ENCODE results near the gene CCND2.

The CCND2 gene

DNA sequence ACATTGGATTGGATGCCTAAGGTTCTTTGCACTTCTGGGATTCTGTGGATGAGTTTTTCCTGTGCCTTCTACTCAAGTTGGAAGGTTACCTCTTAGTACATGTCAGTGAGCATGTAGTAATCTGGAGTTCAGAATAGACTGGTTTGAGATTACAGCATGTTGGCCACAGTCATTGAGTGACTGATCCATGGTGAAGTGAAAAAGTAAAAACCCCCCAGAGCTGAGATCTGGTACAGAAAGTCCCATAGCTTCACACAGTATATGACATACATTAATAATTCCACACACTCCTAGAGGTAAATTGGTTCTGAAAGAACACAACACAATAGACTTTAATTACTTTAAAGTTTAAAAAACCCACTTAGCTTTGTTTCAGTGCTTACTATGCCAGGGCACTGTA is 11.9 kb upstream of the CCND2 start:
- Histone ChIP-seq H3K4me2 (ENCODE audit: low read length) (peak overlapping the region; percentile 69), H3K36me3 (replicated peaks; ENCODE audit: low read depth, low read length) (peaks cover 25% of the 10 kb centered on the region), H3K27me3 (ENCODE audit: low read depth, low read length) (peaks cover 3% of the 10 kb centered on the region; the same call in 1 of the 2 replicates), H3K9ac (ENCODE audit: low read length) (peak overlapping the region; percentile 44), H3K4me1 (ENCODE audit: low read length) (peaks cover 44% of the 10 kb centered on the region), H4K20me1 (ENCODE audit: insufficient read depth, low read length) (no peaks in the 10 kb centered on the region), H3K9me3 (ENCODE audit: insufficient read depth, low read length) (peaks cover 15% of the 10 kb centered on the region; the same call in 1 of the 2 replicates), H3K4me3 (ENCODE audit: low read length) (peak overlapping the region; percentile 38), H3K27ac (ENCODE audit: low read length) (peak overlapping the region; percentile 72), H2AFZ (ENCODE audit: low read depth, low read length) (0 out of 2 replicates have a peak overlapping the region, but pooled peaks have one; percentile 19), H3K79me2 (ENCODE audit: low read length) (no peaks in the 10 kb centered on the region)
- no peak for TF ChIP-seq EZH2phosphoT487 (IDR thresholded peaks at IDR 0.05; ENCODE audit: low read depth)
- TF ChIP-seq, protein P1, sequence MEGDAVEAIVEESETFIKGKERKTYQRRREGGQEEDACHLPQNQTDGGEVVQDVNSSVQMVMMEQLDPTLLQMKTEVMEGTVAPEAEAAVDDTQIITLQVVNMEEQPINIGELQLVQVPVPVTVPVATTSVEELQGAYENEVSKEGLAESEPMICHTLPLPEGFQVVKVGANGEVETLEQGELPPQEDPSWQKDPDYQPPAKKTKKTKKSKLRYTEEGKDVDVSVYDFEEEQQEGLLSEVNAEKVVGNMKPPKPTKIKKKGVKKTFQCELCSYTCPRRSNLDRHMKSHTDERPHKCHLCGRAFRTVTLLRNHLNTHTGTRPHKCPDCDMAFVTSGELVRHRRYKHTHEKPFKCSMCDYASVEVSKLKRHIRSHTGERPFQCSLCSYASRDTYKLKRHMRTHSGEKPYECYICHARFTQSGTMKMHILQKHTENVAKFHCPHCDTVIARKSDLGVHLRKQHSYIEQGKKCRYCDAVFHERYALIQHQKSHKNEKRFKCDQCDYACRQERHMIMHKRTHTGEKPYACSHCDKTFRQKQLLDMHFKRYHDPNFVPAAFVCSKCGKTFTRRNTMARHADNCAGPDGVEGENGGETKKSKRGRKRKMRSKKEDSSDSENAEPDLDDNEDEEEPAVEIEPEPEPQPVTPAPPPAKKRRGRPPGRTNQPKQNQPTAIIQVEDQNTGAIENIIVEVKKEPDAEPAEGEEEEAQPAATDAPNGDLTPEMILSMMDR (IDR thresholded peaks at IDR 0.05; ENCODE audit: low read depth, low read length): no peak

DNA sequence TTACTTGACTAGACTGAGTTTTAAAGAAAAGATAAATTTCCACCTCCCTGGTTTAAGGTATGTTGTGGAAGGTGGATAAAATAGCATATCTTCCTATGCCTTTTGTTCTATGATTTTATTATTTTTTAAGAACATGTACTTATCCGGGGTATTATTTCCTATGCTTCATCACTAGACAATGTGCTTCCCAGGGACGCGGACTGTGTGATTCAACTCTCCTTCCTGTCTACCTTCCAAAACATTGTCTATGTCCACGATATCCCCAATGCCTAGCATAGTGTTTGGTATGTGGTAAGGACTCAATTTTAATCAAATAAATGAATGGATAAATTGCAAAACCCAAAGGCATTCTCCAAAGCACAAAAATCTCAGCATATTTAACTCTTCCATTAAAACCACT is 8.3 kb upstream of the CCND2 start:
- Histone ChIP-seq H3K27ac (ENCODE audit: low read length) (no peak overlapping the region), H3K27me3 (ENCODE audit: low read depth, low read length) (peaks cover 3% of the 10 kb centered on the region; the same call in 1 of the 2 replicates), H3K4me2 (ENCODE audit: low read length) (no peak overlapping the region), H4K20me1 (ENCODE audit: insufficient read depth, low read length) (no peaks in the 10 kb centered on the region), H3K9me3 (ENCODE audit: insufficient read depth, low read length) (no peaks in the 10 kb centered on the region; the same call in 1 of the 2 replicates), H3K36me3 (replicated peaks; ENCODE audit: low read depth, low read length) (peaks cover 8% of the 10 kb centered on the region), H3K4me3 (ENCODE audit: low read length) (no peak overlapping the region), H2AFZ (ENCODE audit: low read depth, low read length) (no peak overlapping the region), H3K4me1 (ENCODE audit: low read length) (peaks cover 44% of the 10 kb centered on the region), H3K9ac (ENCODE audit: low read length) (no peak overlapping the region), H3K79me2 (ENCODE audit: low read length) (peaks cover 3% of the 10 kb centered on the region; the same call in 1 of the 2 replicates)
- TF ChIP-seq, protein P1 (IDR thresholded peaks at IDR 0.05; ENCODE audit: low read depth, low read length): no peak
- no peak for TF ChIP-seq EZH2phosphoT487 (IDR thresholded peaks at IDR 0.05; ENCODE audit: low read depth)

DNA sequence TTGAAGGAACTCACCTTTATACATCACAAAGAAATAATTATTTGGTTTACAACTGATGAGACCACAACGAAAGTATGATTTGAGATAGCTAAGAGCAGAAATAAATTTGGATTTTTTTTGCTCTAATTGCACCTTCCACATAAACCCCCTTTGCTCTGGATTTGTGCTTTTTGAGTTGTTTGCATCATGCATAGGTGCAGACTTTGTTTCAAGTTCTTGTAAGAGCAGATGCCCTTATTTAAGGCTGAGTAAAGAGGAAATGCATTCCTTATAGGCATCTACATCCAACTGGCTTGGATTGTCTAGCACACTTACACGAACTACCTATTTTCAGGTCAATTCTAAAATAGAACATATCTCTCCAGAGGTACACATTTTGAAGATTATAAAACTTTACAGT is 6.6 kb upstream of the CCND2 start:
- Histone ChIP-seq H3K36me3 (replicated peaks; ENCODE audit: low read depth, low read length) (peaks cover 3% of the 10 kb centered on the region), H3K27ac (ENCODE audit: low read length) (no peak overlapping the region), H3K4me3 (ENCODE audit: low read length) (no peak overlapping the region), H2AFZ (ENCODE audit: low read depth, low read length) (no peak overlapping the region), H4K20me1 (ENCODE audit: insufficient read depth, low read length) (no peaks in the 10 kb centered on the region), H3K4me1 (ENCODE audit: low read length) (peaks cover 30% of the 10 kb centered on the region), H3K9ac (ENCODE audit: low read length) (no peak overlapping the region), H3K79me2 (ENCODE audit: low read length) (peaks cover 11% of the 10 kb centered on the region; the same call in 1 of the 2 replicates), H3K4me2 (ENCODE audit: low read length) (no peak overlapping the region), H3K27me3 (ENCODE audit: low read depth, low read length) (peaks cover 3% of the 10 kb centered on the region; the same call in 1 of the 2 replicates), H3K9me3 (ENCODE audit: insufficient read depth, low read length) (no peaks in the 10 kb centered on the region)
- TF ChIP-seq, protein P1 (IDR thresholded peaks at IDR 0.05; ENCODE audit: low read depth, low read length): no peak
- TF ChIP-seq EZH2phosphoT487 (IDR thresholded peaks at IDR 0.05; ENCODE audit: low read depth): no peak

DNA sequence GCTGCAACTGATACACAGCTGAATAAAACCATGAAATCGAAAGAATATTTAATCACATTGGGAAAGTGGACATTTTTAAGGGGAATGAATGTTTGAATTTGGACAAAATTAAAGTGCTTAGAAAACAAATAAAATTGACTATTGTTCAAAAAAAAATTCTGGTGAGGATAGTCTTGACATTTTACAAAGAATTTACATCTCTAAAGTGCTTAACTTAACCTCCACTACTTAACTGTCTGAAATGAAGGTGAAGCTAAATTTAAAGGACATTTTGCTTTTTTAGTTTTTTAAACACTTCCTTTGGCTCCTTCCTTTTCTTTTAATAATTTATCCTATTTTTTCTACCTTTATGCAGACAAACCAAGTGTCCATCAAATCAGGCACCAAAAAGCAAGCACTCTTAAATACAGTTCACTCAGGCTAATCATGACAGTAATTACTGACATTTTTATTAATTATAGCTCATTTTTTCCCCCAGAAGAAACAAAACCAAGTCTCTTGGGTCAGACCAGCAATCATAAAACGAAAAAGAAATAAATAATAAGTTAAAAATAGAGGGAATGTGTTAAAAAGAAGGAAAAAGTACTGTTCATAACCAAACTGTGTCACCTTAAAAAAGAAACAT is 5.7 kb upstream of the CCND2 start:
- H3K9me3 ChIP-seq (ENCODE audit: insufficient read depth, low read length): no peaks in the 10 kb centered on the region
- H4K20me1 ChIP-seq (ENCODE audit: insufficient read depth, low read length): no peaks in the 10 kb centered on the region
- peaks cover 18% of the 10 kb centered on the region for H3K79me2 ChIP-seq (ENCODE audit: low read length)
- peak overlapping the region; percentile 86; the same call in 1 of the 2 replicates for H3K27ac ChIP-seq (ENCODE audit: low read length)
- peak overlapping the region; percentile 95 for H3K4me2 ChIP-seq (ENCODE audit: low read length)
- H3K4me3 ChIP-seq (ENCODE audit: low read length): peak overlapping the region; percentile 77
- peaks cover 3% of the 10 kb centered on the region; the same call in 1 of the 2 replicates for H3K27me3 ChIP-seq (ENCODE audit: low read depth, low read length)
- no peaks in the 10 kb centered on the region for H3K36me3 ChIP-seq (replicated peaks; ENCODE audit: low read depth, low read length)
- TF ChIP-seq, protein P1 (IDR thresholded peaks at IDR 0.05; ENCODE audit: low read depth, low read length): no peak
- TF ChIP-seq EZH2phosphoT487 (IDR thresholded peaks at IDR 0.05; ENCODE audit: low read depth): no peak
- H3K9ac ChIP-seq (ENCODE audit: low read length): peak overlapping the region; percentile 84
- peaks cover 27% of the 10 kb centered on the region for H3K4me1 ChIP-seq (ENCODE audit: low read length)
- H2AFZ ChIP-seq (ENCODE audit: low read depth, low read length): no peak overlapping the region

All from OCI-LY3 (cell line).